Measurements from ENCODE around the gene MACROH2A1.

MACROH2A1 gene

GRCh38 chr5:135349451-135349850, 49.6 kb downstream of the MACROH2A1 start:
- no peaks in the 10 kb centered on the region for H4K20me1 ChIP-seq (ENCODE audit: insufficient read depth, low read length)
- TF ChIP-seq CTCF (IDR thresholded peaks at IDR 0.05; ENCODE audit: low read length), result no peak
- TF ChIP-seq EZH2 (IDR thresholded peaks at IDR 0.05; ENCODE audit: borderline replicate concordance, low read length), result no peak

GRCh38 chr5:135348918-135349317, 50.1 kb downstream of the MACROH2A1 start:
- Histone ChIP-seq H3K9me3 (ENCODE audit: low read length) (no peaks in the 10 kb centered on the region), H3F3A (ENCODE audit: insufficient read depth, low read length) (no peaks in the 10 kb centered on the region), H3K27ac (ENCODE audit: low read depth, low read length, poor library complexity, severe bottlenecking) (no peak overlapping the region), H3K9ac (ENCODE audit: low read length) (no peak overlapping the region), H2AFZ (ENCODE audit: low read length) (no peak overlapping the region), H3K4me2 (ENCODE audit: low read length) (no peak overlapping the region), H4K20me1 (ENCODE audit: insufficient read depth, low read length) (no peaks in the 10 kb centered on the region), H3K4me1 (ENCODE audit: insufficient read depth, low read length, severe bottlenecking) (peaks cover 11% of the 10 kb centered on the region), H3K36me3 (ENCODE audit: insufficient read depth, low read length) (peaks cover 86% of the 10 kb centered on the region), H3K9me2 (ENCODE audit: low read depth, low read length) (no peaks in the 10 kb centered on the region), H3K79me2 (ENCODE audit: insufficient read depth, low read length) (no peaks in the 10 kb centered on the region), H3K27me3 (ENCODE audit: insufficient read depth, low read length) (no peaks in the 10 kb centered on the region), H3K4me3 (ENCODE audit: low read depth, low read length, poor library complexity, severe bottlenecking) (no peak overlapping the region)
- TF ChIP-seq CTCF (IDR thresholded peaks at IDR 0.05; ENCODE audit: low read length), result no peak
- TF ChIP-seq EZH2 (IDR thresholded peaks at IDR 0.05; ENCODE audit: borderline replicate concordance, low read length), result no peak

More at GRCh38 chr5:135349451-135349850, 49.6 kb downstream of the MACROH2A1 start:
- Histone ChIP-seq H3K4me2 (ENCODE audit: low read length) (no peak overlapping the region), H3K9me3 (ENCODE audit: low read length) (no peaks in the 10 kb centered on the region), H3K4me3 (ENCODE audit: low read depth, low read length, poor library complexity, severe bottlenecking) (no peak overlapping the region), H3K27ac (ENCODE audit: low read depth, low read length, poor library complexity, severe bottlenecking) (no peak overlapping the region), H3K36me3 (ENCODE audit: insufficient read depth, low read length) (peaks cover 86% of the 10 kb centered on the region), H2AFZ (ENCODE audit: low read length) (no peak overlapping the region), H3F3A (ENCODE audit: insufficient read depth, low read length) (no peaks in the 10 kb centered on the region), H3K79me2 (ENCODE audit: insufficient read depth, low read length) (no peaks in the 10 kb centered on the region), H3K9ac (ENCODE audit: low read length) (no peak overlapping the region), H3K27me3 (ENCODE audit: insufficient read depth, low read length) (no peaks in the 10 kb centered on the region), H3K4me1 (ENCODE audit: insufficient read depth, low read length, severe bottlenecking) (peaks cover 11% of the 10 kb centered on the region), H3K9me2 (ENCODE audit: low read depth, low read length) (no peaks in the 10 kb centered on the region)

GRCh38 chr5:135347392-135347791, 51.6 kb downstream of the MACROH2A1 start:
- Histone ChIP-seq H3K9me3 (ENCODE audit: low read length) (no peaks in the 10 kb centered on the region), H3K4me3 (ENCODE audit: low read depth, low read length, poor library complexity, severe bottlenecking) (no peak overlapping the region), H3K4me2 (ENCODE audit: low read length) (no peak overlapping the region), H3K27me3 (ENCODE audit: insufficient read depth, low read length) (no peaks in the 10 kb centered on the region), H3K27ac (ENCODE audit: low read depth, low read length, poor library complexity, severe bottlenecking) (no peak overlapping the region), H3K9ac (ENCODE audit: low read length) (no peak overlapping the region), H4K20me1 (ENCODE audit: insufficient read depth, low read length) (no peaks in the 10 kb centered on the region), H3K36me3 (ENCODE audit: insufficient read depth, low read length) (peaks cover 86% of the 10 kb centered on the region), H3K9me2 (ENCODE audit: low read depth, low read length) (no peaks in the 10 kb centered on the region), H3K4me1 (ENCODE audit: insufficient read depth, low read length, severe bottlenecking) (peaks cover 11% of the 10 kb centered on the region), H3K79me2 (ENCODE audit: insufficient read depth, low read length) (no peaks in the 10 kb centered on the region), H2AFZ (ENCODE audit: low read length) (no peak overlapping the region), H3F3A (ENCODE audit: insufficient read depth, low read length) (no peaks in the 10 kb centered on the region)
- TF ChIP-seq CTCF (IDR thresholded peaks at IDR 0.05; ENCODE audit: low read length) (no peak), EZH2 (IDR thresholded peaks at IDR 0.05; ENCODE audit: borderline replicate concordance, low read length) (no peak)
